Measurements from ENCODE around the gene COL23A1.

Gene COL23A1

DNA sequence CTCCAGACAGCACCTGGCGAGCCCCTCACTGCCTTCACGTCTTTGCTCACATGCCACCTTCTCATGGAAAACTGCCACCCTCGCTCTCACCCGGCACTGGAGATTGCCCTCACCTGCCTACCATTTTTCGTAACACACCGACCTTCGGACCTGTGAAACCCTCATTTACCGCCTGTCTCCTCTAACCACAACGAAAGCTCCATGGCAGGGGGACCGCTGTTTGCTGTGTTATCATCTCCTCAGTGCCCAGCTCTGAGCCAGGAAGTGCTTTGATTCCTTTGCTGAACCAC, 248.4 kb downstream of the COL23A1 start:
- DNase-seq (ENCODE audit: low read depth, low spot score): no peak

DNA sequence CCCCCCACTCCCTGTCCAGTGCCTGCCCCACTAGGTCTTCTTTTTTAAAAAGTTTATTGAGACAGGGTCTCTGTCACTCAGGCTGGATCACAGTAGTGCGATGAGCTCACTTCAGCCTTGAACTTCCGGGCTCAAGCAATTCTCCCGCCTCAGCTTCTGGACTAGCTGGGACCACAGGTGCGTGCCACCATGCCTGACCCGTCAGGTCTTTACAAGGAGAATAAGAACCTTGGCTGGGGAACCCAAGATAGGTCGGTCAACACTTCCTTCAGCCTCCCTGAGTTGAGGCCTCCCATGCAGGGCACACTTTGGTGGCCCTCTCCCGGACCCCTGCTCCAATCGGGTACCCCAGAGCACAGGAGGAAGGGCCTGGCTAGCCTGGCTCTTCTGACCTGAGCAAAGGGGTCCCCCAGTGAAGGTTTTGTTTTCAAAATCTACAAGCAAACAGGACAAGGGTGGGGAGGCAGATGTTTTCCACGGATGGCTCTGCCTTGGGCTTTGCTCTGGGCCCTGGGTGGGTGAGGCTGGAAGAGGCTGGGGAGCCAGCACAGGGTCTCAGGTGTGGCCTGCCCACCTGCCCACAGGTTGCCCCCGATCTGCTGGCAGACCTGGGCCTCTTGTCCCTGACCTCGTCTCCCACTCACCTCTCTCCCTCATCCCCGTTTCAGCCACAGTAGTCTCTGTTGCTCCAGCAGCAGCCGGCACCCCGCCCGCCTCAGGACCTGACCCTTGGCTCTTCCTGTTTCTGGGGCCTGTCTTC, 248.9 kb downstream of the COL23A1 start:
- no peak for DNase-seq (ENCODE audit: low read depth, low spot score)

- DNase-seq (ENCODE audit: low read depth, low spot score): no peak
Measured at GRCh38 chr5:178340637-178341036, 249.6 kb downstream of the COL23A1 start.

- DNase-seq (ENCODE audit: low read depth, low spot score): no peak
Measured at GRCh38 chr5:178340187-178340586, 250.0 kb downstream of the COL23A1 start.

DNA sequence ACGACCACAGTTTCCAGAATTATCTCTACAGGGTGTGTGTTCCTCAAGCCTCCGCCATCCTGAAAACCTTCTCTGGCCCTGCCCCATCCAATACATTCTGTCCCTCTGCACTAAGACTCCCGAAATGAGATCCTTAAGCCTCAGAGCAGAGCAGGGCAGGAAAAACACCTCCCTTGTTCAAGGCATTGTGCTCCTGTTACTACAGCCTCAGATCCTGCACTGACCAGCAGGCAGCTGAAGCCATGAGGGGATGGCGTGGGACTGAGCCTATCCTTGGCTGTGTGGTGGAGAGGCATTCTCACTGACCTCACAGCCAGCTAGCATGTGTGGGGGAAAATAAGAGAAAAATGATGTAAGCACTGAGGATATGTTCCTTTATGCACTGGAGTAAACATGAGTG, 250.9 kb downstream of the COL23A1 start:
- no peak for DNase-seq (ENCODE audit: low read depth, low spot score)

GRCh38 chr5:178338750-178339144, 251.4 kb downstream of the COL23A1 start:
- no peak for DNase-seq (ENCODE audit: low read depth, low spot score)

DNA sequence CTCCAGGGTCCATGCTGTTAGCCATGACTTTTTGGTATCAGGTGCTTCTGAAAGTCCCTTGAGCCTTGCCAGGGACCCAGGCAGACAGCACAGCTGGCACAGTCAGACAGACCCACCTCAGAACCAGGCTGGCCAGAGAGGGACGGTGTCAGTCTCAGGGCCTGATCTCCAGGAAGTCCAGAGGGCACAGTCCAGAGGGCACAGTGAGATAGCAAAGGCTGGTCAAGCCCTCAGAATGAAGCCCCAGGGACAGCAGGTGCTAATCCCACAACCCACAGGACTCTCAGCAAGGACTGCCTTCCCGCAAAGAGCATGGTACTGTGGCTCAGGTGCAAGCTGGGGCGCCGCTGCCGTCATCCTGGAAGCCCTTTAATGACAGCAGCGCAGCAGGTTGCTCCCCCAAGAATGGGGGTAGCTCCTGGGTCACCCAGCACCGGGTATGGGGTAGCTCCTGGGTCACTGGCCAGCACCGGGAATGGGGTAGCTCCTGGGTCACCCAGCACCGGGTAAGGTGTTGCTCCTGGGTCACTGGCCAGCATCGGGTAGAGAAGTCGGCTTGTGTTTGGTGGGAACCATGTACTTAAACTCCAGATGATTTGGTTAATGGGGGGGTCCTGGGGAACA, 252.0 kb downstream of the COL23A1 start:
- DNase-seq (ENCODE audit: low read depth, low spot score): no peak

- DNase-seq (ENCODE audit: low read depth, low spot score): no peak
Measured at GRCh38 chr5:178337334-178337741, 252.9 kb downstream of the COL23A1 start.

DNA sequence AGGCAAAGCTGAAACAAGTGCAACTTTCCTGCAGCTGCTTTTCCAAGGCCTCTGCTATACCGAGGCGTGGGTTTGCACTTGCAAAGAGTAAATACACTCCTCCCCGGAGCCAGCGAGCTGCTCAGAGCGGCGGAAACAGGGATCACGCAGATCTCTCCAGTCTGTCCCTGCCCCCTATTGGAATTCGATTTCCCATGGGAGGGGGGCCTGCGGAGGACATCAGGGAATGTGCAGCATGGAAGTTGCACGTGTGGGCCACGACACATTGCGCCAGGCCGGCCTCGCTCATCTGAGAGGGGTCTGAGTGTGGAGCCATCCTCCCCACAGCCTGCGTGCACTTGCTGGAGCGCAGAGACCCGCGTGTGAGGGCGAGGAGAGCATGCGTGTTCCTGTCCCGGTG, 253.3 kb downstream of the COL23A1 start:
- DNase-seq (ENCODE audit: low read depth, low spot score): peak; percentile 38

DNA sequence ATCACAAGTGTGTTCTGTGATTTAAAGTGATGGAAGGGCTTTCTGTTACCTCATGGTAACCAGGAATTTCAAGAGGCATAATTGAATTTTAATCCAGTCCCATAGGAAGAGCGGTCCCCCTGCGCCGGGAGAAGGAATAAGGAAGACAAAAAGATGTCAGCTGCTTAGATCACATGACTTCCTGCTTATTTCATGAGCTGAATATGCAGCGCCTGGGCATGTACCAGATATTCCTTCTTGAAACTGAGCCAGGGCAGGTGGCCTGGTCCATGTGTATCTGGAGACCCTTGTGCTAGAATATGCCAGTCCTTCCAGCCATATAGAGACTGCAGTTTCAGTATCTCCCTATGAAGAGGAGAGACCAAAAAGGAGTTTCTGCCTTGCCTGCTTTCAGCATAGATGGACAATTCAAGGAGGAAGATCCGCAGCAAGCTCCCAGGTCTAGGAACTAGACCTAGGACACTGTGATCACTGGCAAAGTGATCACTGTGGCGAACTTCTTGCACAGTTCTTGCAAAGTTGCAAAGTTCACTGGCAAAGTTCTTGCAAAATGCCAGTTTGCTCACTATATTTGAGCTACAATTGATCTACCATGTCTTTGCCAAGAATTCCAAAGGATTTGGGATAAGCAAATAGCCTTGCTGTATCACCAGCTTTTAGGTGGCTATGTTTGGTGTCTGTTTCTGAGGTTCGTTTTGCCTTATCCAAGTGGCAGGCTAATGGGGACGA, 254.7 kb downstream of the COL23A1 start:
- no peak for DNase-seq (ENCODE audit: low read depth, low spot score)

DNA sequence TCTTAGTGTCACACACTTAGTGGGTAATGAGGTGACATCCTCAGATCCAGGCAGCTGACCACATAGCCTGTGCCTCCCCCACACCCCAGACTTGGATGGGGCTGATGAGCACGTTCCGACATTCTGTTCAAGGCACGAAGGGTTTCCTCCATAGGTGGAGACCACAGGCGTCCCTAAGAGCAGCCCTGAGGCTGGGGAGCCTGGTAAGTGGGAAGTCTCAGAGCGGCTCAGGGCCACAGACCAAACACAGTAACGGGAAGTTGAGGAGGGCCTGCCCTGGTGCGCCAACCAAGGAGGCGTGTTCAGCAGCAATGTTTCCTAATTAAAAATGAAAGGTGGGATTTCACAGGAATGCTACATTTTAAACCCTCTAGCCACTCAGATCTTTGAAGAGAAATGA, 255.3 kb downstream of the COL23A1 start:
- no peak for DNase-seq (ENCODE audit: low read depth, low spot score)

DNA sequence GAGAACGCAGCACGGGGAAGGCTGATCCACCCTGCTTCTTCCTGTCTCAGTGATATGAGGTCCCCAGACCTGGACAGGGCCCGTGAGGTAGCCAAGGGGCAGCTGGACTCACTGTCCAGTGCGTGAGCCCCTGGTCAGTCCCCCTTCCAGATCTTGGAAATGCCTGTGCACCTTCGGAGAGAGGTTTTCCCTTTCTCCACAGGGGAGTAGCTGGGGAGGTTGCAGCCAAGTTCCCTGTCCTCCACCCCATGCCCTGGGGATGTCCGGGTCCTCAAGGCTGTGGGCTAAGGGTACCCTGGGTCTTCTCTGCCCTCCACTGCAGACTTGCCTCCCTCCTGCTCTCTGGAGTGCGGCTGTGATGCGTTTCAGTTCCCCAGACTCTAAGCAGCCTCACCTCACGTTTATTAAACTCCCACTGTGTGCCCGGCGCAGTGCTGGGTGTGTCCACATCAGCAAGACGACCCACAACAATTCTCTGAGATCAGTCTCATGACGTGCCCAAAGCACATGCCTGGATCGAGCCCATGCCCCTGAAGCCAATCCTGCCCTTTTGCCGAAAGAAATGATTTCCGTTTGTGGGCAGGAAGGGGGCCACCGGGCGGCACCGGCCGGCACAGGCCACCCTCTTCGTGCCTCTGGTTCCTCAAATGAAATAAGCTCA, 256.2 kb downstream of the COL23A1 start:
- DNase-seq (ENCODE audit: low read depth, low spot score): no peak

DNA sequence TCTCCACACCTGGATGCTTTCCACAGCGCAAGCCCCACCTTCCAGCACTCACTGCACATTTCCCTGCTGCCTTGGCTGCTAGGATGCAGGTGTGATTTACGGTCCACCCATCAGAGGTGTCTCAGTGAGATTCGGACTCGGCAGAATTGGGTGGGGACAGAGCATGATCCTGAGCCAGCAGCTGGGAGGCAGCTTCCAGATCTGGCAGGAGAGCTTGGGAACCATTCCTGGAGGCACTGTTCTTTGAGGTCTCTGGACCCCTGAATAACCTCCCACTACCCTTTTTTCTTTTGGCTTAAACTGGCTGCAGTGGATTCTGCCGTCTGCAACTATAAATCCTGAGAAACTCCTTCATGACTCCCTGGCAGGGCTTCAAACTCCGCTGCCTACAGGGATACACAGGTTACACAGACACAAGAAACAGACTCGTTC, 258.0 kb downstream of the COL23A1 start:
- DNase-seq (ENCODE audit: low read depth, low spot score): no peak

DNA sequence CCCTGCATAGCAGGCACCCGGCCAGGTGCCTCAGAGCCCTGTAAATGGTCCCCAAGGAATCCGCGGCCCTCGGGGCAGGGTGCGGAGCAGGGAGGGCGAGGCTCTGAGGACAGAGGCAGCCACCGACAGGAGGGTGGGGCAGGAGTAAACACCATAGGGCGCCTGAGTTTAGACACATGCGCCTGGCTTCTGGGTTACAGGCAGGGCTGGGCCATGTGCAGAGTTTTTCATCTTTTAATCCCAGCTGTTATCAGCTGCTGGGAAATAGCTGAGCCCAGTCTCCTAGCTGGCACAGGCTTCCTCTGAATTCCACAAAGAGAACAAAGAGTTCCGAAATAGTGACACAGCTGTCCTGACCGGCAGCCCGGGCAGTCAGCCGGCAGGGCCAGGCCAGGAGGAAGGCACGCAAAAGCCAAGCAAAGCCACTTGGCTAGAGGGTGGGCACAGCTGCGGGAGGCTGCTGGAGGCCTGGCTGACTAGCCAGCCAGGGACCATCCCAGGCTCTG, 258.6 kb downstream of the COL23A1 start:
- peak; percentile 68 for DNase-seq (ENCODE audit: low read depth, low spot score)

DNA sequence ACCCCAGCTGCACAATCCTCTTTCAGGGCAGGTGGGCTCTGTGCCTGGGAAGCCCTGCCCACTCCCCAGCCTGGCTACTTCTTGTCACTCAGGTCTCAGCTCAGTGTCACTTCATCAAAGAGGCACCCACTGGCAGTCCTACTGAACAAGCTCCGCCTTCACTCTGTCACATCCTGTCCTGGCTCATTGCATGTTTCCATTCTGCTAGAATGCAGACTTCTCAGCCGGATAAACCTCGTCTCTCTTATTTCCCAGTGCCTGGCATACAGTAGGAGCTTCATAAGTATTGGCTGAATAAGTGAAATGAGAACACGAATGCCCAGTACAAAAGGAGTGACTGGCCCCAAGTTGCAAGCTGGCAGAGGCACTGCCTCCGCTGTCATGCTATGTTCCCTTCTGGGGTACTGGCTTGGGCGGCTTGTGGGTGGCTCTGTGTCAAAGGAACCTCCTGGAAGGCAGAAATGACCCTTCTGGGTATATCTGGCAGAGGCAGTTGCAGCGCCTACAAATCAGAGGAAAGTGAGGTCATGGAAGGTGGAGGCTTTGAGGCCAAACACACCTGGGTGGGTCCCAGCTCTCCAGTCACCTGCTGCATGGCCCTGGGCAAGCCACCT, 259.3 kb downstream of the COL23A1 start:
- DNase-seq (ENCODE audit: low read depth, low spot score): no peak

DNA sequence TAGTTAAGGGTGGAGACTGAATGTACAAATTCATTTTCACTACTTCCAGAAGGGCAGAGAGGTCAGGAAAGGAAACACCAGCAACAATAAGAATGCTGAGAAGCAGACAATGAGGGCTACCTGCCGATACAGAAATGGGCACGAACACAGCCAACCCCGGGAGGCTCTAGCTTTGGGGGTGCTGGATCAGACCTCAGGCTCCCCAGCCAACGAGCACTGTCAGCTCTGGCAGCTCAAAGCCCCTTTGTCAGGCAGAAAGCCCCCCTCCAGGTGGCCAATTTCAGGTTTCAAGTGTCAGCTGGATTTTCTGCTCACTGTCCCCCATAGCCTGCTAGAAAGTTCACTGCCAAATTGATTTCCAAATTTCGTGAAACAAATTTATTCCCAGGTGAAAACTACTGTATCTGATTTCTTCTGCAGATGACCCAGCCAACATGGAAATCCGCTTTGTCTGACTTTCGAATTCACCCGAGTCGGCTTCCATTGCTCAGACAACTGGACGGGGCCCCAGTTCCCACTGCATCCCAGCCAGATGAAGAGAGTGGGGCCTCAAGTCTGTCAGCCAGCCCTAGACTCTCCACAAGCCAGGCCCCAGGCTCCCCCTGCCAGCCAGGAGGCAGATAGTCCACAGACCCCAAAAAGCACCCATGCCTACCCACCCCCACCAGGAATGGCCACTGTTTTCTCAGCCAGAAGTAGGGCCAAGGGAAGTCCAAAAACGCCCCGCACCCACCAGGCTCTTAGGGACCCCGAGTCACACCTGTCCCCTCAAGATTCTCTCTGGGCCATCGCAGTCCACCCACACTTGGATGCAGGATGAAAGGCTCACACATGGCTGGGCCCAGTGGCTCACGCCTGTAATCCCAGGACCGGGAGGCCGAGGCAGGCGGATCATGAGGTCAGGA, 261.1 kb downstream of the COL23A1 start:
- DNase-seq (ENCODE audit: low read depth, low spot score): no peak

DNA sequence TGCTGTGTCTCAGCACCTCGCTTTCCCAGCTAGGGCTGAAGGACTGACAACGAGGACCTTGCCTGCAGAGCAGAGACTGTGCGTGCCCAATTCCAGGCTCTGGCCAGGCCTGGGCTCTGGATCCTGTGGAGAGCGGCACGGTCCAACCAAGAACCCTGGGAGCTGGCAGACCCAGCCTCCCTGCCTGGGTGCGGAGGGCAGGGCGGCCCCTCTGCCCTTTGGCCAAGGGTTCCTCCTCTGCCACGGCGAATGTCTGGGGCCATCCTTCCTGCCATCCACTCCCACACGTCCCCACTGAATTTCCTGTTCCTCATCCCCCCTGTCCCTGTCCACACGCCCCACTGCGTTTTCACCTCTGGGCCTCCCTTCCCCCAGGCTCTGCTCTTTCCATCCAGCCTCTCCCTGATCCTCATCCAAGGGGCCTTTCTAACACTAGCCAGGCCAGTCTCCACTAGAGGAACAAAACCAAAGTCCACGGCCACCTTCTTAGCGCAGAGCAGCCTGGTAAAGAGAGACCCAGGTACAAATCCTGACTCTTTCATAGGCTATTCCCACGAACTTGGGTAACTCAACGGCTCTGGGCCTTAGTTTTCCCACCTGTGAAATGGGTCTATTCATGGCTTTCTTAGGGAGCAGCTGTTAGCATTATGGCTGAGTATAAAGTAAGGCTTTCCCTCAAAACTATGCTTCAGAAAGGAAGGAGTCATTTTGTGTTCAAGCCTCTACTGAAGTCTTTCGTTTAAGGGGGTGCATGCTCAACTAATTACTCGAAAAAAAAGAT, 262.1 kb downstream of the COL23A1 start:
- DNase-seq (ENCODE audit: low read depth, low spot score): no peak

DNA sequence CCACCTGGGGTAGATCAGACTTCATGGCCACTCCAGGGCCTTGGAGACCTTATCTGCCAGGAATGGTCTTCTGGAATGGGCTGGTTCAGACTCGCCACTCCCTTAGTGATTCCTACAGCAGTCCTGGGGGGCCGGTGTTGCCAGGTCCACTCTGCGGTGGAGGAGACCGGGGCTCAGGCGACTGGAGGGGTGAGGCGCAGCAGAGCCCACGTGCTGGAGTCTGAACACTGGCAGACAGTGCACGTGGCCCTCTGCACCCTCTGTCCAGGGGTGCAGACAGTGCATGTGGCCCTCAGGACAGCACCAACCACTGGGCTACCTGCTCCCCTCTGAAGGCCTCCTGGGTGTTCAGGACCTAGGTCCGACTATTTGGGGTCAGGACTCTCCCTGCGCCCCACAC, 262.7 kb downstream of the COL23A1 start:
- DNase-seq (ENCODE audit: low read depth, low spot score): no peak

DNA sequence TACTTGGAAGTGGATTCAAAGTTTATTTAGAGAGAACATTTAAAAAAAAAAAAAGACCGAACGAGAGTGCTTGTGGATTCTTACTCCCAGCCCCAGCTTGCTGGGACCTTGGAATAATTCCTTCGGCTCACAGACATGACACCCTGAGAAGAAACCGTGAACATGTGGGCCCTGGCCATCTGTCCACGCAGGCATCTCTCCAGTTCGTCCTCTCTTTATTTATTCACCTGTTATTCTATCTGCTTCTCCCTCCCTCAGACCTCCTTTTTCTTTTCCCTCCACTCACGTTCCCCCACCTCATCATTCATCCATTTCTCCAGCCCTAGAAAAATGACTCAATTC, 263.8 kb downstream of the COL23A1 start:
- DNase-seq (ENCODE audit: low read depth, low spot score): no peak
